Right atrium auricular region (tissue), 2 donors: ENCODE results near the gene ICE2. TPM values are rescaled to one million over a fixed set of nuclear protein-coding genes. Genes with fewer than 3 reads are reported as not detected.
A peak's percentile ranks its signal among the peaks of the same experiment; 100 is the strongest.

Source experiments
- DNase-seq: peaks from one replicate; pipeline ENCODE4 v3.0.0-alpha.2; 2019; ENCODE audit warnings: low spot score
- H3K27ac ChIP-seq, 2 donors: fragments of 200-600 bp; sonication (generic); 1 replicate in 1 of 2; 2 replicates in 1 of 2; pipeline ENCODE4 v1.5.1; 2016 to 2019
- H3K27me3 ChIP-seq, 2 donors: fragments of 200-600 bp; sonication (generic); one replicate each; pipeline versions ENCODE4 v1.5.1 to v1.6.0; 2017 to 2019
- H3K36me3 ChIP-seq: fragments of 200-600 bp; sonication (generic); one replicate; pipeline ENCODE4 v1.5.1; 2016
- H3K4me1 ChIP-seq, 2 donors: fragments of 200-600 bp; sonication (generic); one replicate each; pipeline versions ENCODE4 v1.5.1 to v1.6.0; 2017 to 2019
- H3K4me3 ChIP-seq, 2 donors: fragments of 200-600 bp; sonication (generic); 1 replicate in 1 of 2; 2 replicates in 1 of 2; pipeline ENCODE4 v1.5.1; 2017 to 2019; ENCODE audit warnings: mild to moderate bottlenecking in 1 of 2, moderate library complexity in 1 of 2
- H3K9me3 ChIP-seq, 2 donors: fragments of 200-600 bp; sonication (generic); one replicate each; pipeline ENCODE4 v1.5.1; 2019
- total RNA-seq, 2 donors: library from RNA; depleted of rRNA; stranded (reverse); fragments of >200 nt; gene quantifications; one replicate each; pipeline ENCODE4 v1.1.0, GENCODE V29; 2016
- TF ChIP-seq, protein P1 (sequence below), 2 donors: fragments of 200-600 bp; sonication (generic); IDR thresholded peaks; one replicate each; pipeline ENCODE4 v1.5.1; 2019; ENCODE audit warnings: antibody characterized with exemption in 2 of 2

Gene ICE2
- total RNA-seq, 2 donors from 2014 or later, result 10.6 to 12.6 TPM

DNA sequence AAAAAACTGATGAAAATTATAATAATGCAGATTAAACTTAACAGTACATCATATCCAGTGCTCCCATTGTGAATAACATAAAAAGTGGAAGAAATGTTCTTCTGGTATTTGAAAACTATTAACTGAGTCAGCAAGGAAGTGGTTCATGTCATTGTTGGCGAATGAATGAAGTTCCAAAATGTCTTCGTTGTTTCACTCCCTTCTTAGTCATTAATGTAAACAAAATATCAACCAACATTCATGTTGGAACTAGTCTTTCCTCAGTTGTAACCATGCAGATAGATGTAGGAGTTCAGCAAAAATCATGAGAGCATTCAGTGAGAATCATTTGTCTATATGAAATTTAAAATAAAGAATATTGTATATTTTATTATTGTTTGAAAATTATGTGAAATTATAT lies 44.1 kb upstream of the ICE2 start:
- Histone ChIP-seq H3K27ac (no peak overlapping the region), H3K9me3 (no peaks in the 10 kb centered on the region), H3K27me3 (no peaks in the 10 kb centered on the region), H3K36me3 (no peaks in the 10 kb centered on the region), H3K4me3 (no peak overlapping the region), H3K4me1 (peaks cover 0 to 12% of the 10 kb centered on the region in 2 donors)
- no peak for DNase-seq
- TF ChIP-seq, protein P1, sequence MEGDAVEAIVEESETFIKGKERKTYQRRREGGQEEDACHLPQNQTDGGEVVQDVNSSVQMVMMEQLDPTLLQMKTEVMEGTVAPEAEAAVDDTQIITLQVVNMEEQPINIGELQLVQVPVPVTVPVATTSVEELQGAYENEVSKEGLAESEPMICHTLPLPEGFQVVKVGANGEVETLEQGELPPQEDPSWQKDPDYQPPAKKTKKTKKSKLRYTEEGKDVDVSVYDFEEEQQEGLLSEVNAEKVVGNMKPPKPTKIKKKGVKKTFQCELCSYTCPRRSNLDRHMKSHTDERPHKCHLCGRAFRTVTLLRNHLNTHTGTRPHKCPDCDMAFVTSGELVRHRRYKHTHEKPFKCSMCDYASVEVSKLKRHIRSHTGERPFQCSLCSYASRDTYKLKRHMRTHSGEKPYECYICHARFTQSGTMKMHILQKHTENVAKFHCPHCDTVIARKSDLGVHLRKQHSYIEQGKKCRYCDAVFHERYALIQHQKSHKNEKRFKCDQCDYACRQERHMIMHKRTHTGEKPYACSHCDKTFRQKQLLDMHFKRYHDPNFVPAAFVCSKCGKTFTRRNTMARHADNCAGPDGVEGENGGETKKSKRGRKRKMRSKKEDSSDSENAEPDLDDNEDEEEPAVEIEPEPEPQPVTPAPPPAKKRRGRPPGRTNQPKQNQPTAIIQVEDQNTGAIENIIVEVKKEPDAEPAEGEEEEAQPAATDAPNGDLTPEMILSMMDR (IDR thresholded peaks at IDR 0.05), result no peak

- TF ChIP-seq, protein P1 (IDR thresholded peaks at IDR 0.05), result peak; percentile 81 to 93
Measured at GRCh38 chr15:60520825-60521368, 42.0 kb upstream of the ICE2 start.

GRCh38 chr15:60520013-60520824 lies 41.3 kb upstream of the ICE2 start:
- no peaks in the 10 kb centered on the region for H3K4me1 ChIP-seq
- TF ChIP-seq, protein P1 (IDR thresholded peaks at IDR 0.05), result no peak
- H3K27me3 ChIP-seq, result no peaks in the 10 kb centered on the region
- no peak overlapping the region for H3K4me3 ChIP-seq
- DNase-seq, result no peak
- no peak overlapping the region for H3K27ac ChIP-seq
- no peaks in the 10 kb centered on the region for H3K36me3 ChIP-seq
- H3K9me3 ChIP-seq, result no peaks in the 10 kb centered on the region

More at GRCh38 chr15:60520825-60521368, 42.0 kb upstream of the ICE2 start:
- DNase-seq, result peak; percentile 77
- no peaks in the 10 kb centered on the region for H3K27me3 ChIP-seq
- no peaks in the 10 kb centered on the region for H3K36me3 ChIP-seq
- no peak overlapping the region for H3K4me3 ChIP-seq
- H3K4me1 ChIP-seq, result no peaks in the 10 kb centered on the region
- H3K9me3 ChIP-seq, result no peaks in the 10 kb centered on the region
- no peak overlapping the region for H3K27ac ChIP-seq

GRCh38 chr15:60519218-60519617 lies 40.3 kb upstream of the ICE2 start:
- H3K9me3 ChIP-seq, result no peaks in the 10 kb centered on the region
- peaks cover 4% of the 10 kb centered on the region for H3K36me3 ChIP-seq
- H3K27me3 ChIP-seq, result no peaks in the 10 kb centered on the region
- no peak overlapping the region for H3K27ac ChIP-seq
- H3K4me1 ChIP-seq, result no peaks in the 10 kb centered on the region
- no peak overlapping the region for H3K4me3 ChIP-seq
- no peak for DNase-seq
- TF ChIP-seq, protein P1 (IDR thresholded peaks at IDR 0.05), result no peak

- Histone ChIP-seq H3K4me1 (no peaks in the 10 kb centered on the region), H3K36me3 (peaks cover 12% of the 10 kb centered on the region), H3K27me3 (no peaks in the 10 kb centered on the region), H3K4me3 (no peak overlapping the region), H3K27ac (no peak overlapping the region), H3K9me3 (no peaks in the 10 kb centered on the region)
- no peak for DNase-seq
- TF ChIP-seq, protein P1 (IDR thresholded peaks at IDR 0.05), result no peak
Measured at GRCh38 chr15:60518511-60518910, 39.6 kb upstream of the ICE2 start.
